Vagina (tissue), 2 donors: Measurements from ENCODE around the gene LAIR2.

Source experiments
- CTCF ChIP-seq, 3 experiments: fragments of 450-650 bp in 2 of 3; fragments of 200-600 bp in 1 of 3; sonication (generic) in 1 of 3; IDR thresholded peaks; one replicate each; pipeline ENCODE4 v1.5.1; 2017 to 2019; ENCODE audit warnings: antibody characterized with exemption in 3 of 3, mild to moderate bottlenecking in 2 of 3, moderate library complexity in 2 of 3
- POLR2A ChIP-seq, 2 donors: fragments of 450-650 bp; IDR thresholded peaks; one replicate each; pipeline ENCODE4 v1.6.1; 2017; ENCODE audit warnings: antibody characterized with exemption in 2 of 2, mild to moderate bottlenecking in 2 of 2, moderate library complexity in 2 of 2
- POLR2AphosphoS5 ChIP-seq, 2 donors: sonication (generic); formaldehyde crosslinking; IDR thresholded peaks; one replicate each; pipeline ENCODE4 v1.9.0; 2017; ENCODE audit warnings: antibody characterized with exemption in 2 of 2, mild to moderate bottlenecking in 2 of 2, low read depth in 1 of 2; ENCODE audit not compliant: insufficient read depth in 1 of 2

GRCh38 chr19:54518844-54519243 is 16.2 kb downstream of the LAIR2 start:
- TF ChIP-seq CTCF (IDR thresholded peaks at IDR 0.05) (no peak), POLR2A (IDR thresholded peaks at IDR 0.05) (no peak), POLR2AphosphoS5 (IDR thresholded peaks at IDR 0.05; ENCODE audit: insufficient read depth in 1 of 2, low read depth in 1 of 2) (peak in 1 of 2 donors; percentile 18)
